Activated CD4-positive, alpha-beta T cell treated with anti-CD3 and anti-CD28 coated beads, Interleukin-2, amount 10 ng/mL, durations not matched to agents 7 days and 5 days (primary cell): ENCODE measurements around the gene TM2D1. TPM values are rescaled to one million over a fixed set of nuclear protein-coding genes. Genes with fewer than 3 reads are reported as not detected.

Experiments used
- CTCF ChIA-PET: fragments of 350-600 bp; sonication (Branson Sonifier 250); formaldehyde crosslinking; loops from one replicate; lab custom pipeline; 2021; ENCODE audit warnings: antibody characterized with exemption; lab: Charles Lee
- POLR2A ChIA-PET: fragments of 350-600 bp; sonication (Branson Sonifier 250); formaldehyde crosslinking; loops from one replicate; lab custom pipeline; 2021; ENCODE audit warnings: antibody characterized with exemption; lab: Charles Lee
- DNase-seq: peaks from one replicate; pipeline ENCODE4 v3.0.0-alpha.2; 2020
- H3K27ac Mint-ChIP-seq: one replicate; pipeline ENCODE4 v1.8.0; 2021; ENCODE audit warnings: mild to moderate bottlenecking, moderate library complexity, mixed read lengths
- H3K27me3 Mint-ChIP-seq: one replicate; pipeline ENCODE4 v1.8.0; 2021; ENCODE audit warnings: mixed read lengths
- H3K36me3 Mint-ChIP-seq: one replicate; pipeline ENCODE4 v1.8.0; 2021; ENCODE audit warnings: low read depth, mixed read lengths
- H3K4me1 Mint-ChIP-seq: one replicate; pipeline ENCODE4 v1.8.0; 2021; ENCODE audit warnings: mixed read lengths
- H3K4me3 Mint-ChIP-seq: one replicate; pipeline ENCODE4 v1.8.0; 2021; ENCODE audit warnings: mild to moderate bottlenecking, moderate library complexity, mixed read lengths
- H3K9me3 Mint-ChIP-seq: one replicate; pipeline ENCODE4 v1.8.0; 2021; ENCODE audit warnings: mixed read lengths
- total RNA-seq, 2 experiments: library from RNA; stranded (reverse); gene quantifications; one replicate each; pipeline ENCODE4 v1.2.3, GENCODE V29; 2021

Gene TM2D1
- total RNA-seq, 2 experiments from 2014 or later = 32.0 to 34.7 TPM

GRCh38 chr1:61655453-61655852 is 69.5 kb downstream of the TM2D1 start:
- no peak overlapping the region for H3K27ac Mint-ChIP-seq
- H3K27me3 Mint-ChIP-seq = no peaks in the 10 kb centered on the region
- ChIA-PET CTCF (no interaction called here), POLR2A (no interaction called here)
- DNase-seq = no peak
- H3K9me3 Mint-ChIP-seq = peaks cover 2% of the 10 kb centered on the region
- no peaks in the 10 kb centered on the region for H3K4me1 Mint-ChIP-seq
- H3K36me3 Mint-ChIP-seq = no peaks in the 10 kb centered on the region
- no peak overlapping the region for H3K4me3 Mint-ChIP-seq

GRCh38 chr1:61654067-61654466 is 70.9 kb downstream of the TM2D1 start:
- no peak for DNase-seq
- H3K27ac Mint-ChIP-seq = no peak overlapping the region
- H3K4me1 Mint-ChIP-seq = no peaks in the 10 kb centered on the region
- H3K36me3 Mint-ChIP-seq = no peaks in the 10 kb centered on the region
- no peak overlapping the region for H3K4me3 Mint-ChIP-seq
- CTCF ChIA-PET = no interaction called here
- POLR2A ChIA-PET = no interaction called here
- H3K27me3 Mint-ChIP-seq = no peaks in the 10 kb centered on the region
- peaks cover 2% of the 10 kb centered on the region for H3K9me3 Mint-ChIP-seq

- Mint-ChIP-seq H3K9me3 (no peaks in the 10 kb centered on the region), H3K4me1 (no peaks in the 10 kb centered on the region), H3K36me3 (no peaks in the 10 kb centered on the region), H3K27me3 (no peaks in the 10 kb centered on the region), H3K4me3 (no peak overlapping the region), H3K27ac (no peak overlapping the region)
- ChIA-PET CTCF (no interaction called here), POLR2A (no interaction called here)
- DNase-seq = no peak
These were observed 75.8 kb downstream of the TM2D1 start for GRCh38 chr1:61648983-61649742.

GRCh38 chr1:61647142-61647541 is 77.8 kb downstream of the TM2D1 start:
- Mint-ChIP-seq H3K4me1 (no peaks in the 10 kb centered on the region), H3K27ac (no peak overlapping the region), H3K4me3 (no peak overlapping the region), H3K9me3 (no peaks in the 10 kb centered on the region), H3K36me3 (no peaks in the 10 kb centered on the region), H3K27me3 (no peaks in the 10 kb centered on the region)
- ChIA-PET POLR2A (no interaction called here), CTCF (no interaction called here)
- DNase-seq = no peak

- no peaks in the 10 kb centered on the region for H3K36me3 Mint-ChIP-seq
These were observed 79.5 kb downstream of the TM2D1 start for GRCh38 chr1:61645476-61645875.

GRCh38 chr1:61644303-61644702 is 80.6 kb downstream of the TM2D1 start:
- H3K4me3 Mint-ChIP-seq = no peak overlapping the region
- CTCF ChIA-PET = interaction anchor here (0.7 to 1.3 kb wide), 3 partner anchors 11 to 215 kb away, joined by 3 to 4 read pairs (median 3); no protein-coding TSS in a partner anchor
- no peaks in the 10 kb centered on the region for H3K9me3 Mint-ChIP-seq
- no peak for DNase-seq
- H3K27me3 Mint-ChIP-seq = no peaks in the 10 kb centered on the region
- H3K27ac Mint-ChIP-seq = no peak overlapping the region
- POLR2A ChIA-PET = no interaction called here
- peaks cover 11% of the 10 kb centered on the region for H3K4me1 Mint-ChIP-seq
- H3K36me3 Mint-ChIP-seq = no peaks in the 10 kb centered on the region

More at GRCh38 chr1:61645476-61645875, 79.5 kb downstream of the TM2D1 start:
- DNase-seq = no peak
- peaks cover 11% of the 10 kb centered on the region for H3K4me1 Mint-ChIP-seq
- no peaks in the 10 kb centered on the region for H3K9me3 Mint-ChIP-seq
- no peaks in the 10 kb centered on the region for H3K27me3 Mint-ChIP-seq
- POLR2A ChIA-PET = no interaction called here
- CTCF ChIA-PET = interaction anchor here (0.6 to 1.3 kb wide), 3 partner anchors 22 to 206 kb away, joined by 3 to 4 read pairs (median 4); no protein-coding TSS in a partner anchor
- H3K27ac Mint-ChIP-seq = no peak overlapping the region
- no peak overlapping the region for H3K4me3 Mint-ChIP-seq

GRCh38 chr1:61642475-61643232 is 82.3 kb downstream of the TM2D1 start:
- POLR2A ChIA-PET = no interaction called here
- no peak overlapping the region for H3K4me3 Mint-ChIP-seq
- H3K36me3 Mint-ChIP-seq = no peaks in the 10 kb centered on the region
- H3K9me3 Mint-ChIP-seq = no peaks in the 10 kb centered on the region
- H3K27ac Mint-ChIP-seq = no peak overlapping the region
- H3K4me1 Mint-ChIP-seq = peaks cover 11% of the 10 kb centered on the region
- DNase-seq = no peak
- no peaks in the 10 kb centered on the region for H3K27me3 Mint-ChIP-seq
- CTCF ChIA-PET = interaction anchor here (0.6 kb wide), 1 partner anchor 179 kb away, joined by 3 read pairs; no protein-coding TSS in a partner anchor

GRCh38 chr1:61641578-61642336 is 83.2 kb downstream of the TM2D1 start:
- peak overlapping the region; percentile 15 for H3K4me3 Mint-ChIP-seq
- CTCF ChIA-PET = interaction anchor here (0.5 kb wide), 1 partner anchor 609 kb away, joined by 3 read pairs; no protein-coding TSS in a partner anchor
- peak; percentile 66 for DNase-seq
- no peak overlapping the region for H3K27ac Mint-ChIP-seq
- no peaks in the 10 kb centered on the region for H3K27me3 Mint-ChIP-seq
- no peaks in the 10 kb centered on the region for H3K9me3 Mint-ChIP-seq
- H3K4me1 Mint-ChIP-seq = peaks cover 11% of the 10 kb centered on the region
- POLR2A ChIA-PET = no interaction called here
- H3K36me3 Mint-ChIP-seq = no peaks in the 10 kb centered on the region

- Mint-ChIP-seq H3K4me3 (peak overlapping the region; percentile 15), H3K9me3 (no peaks in the 10 kb centered on the region), H3K27ac (no peak overlapping the region), H3K27me3 (peaks cover 2% of the 10 kb centered on the region), H3K36me3 (no peaks in the 10 kb centered on the region), H3K4me1 (peaks cover 11% of the 10 kb centered on the region)
- ChIA-PET CTCF (interaction anchor here (0.5 kb wide), 1 partner anchor 609 kb away, joined by 3 read pairs; no protein-coding TSS in a partner anchor), POLR2A (no interaction called here)
- no peak for DNase-seq
These were observed 84.1 kb downstream of the TM2D1 start for GRCh38 chr1:61640531-61641530.

- Mint-ChIP-seq H3K9me3 (no peaks in the 10 kb centered on the region), H3K36me3 (no peaks in the 10 kb centered on the region), H3K4me3 (no peak overlapping the region), H3K27ac (no peak overlapping the region), H3K27me3 (peaks cover 2% of the 10 kb centered on the region), H3K4me1 (peaks cover 11% of the 10 kb centered on the region)
- ChIA-PET CTCF (no interaction called here), POLR2A (no interaction called here)
- DNase-seq = no peak
These were observed 85.2 kb downstream of the TM2D1 start for GRCh38 chr1:61639608-61640336.

- DNase-seq = no peak
- Mint-ChIP-seq H3K9me3 (no peaks in the 10 kb centered on the region), H3K4me1 (peaks cover 11% of the 10 kb centered on the region), H3K27me3 (peaks cover 2% of the 10 kb centered on the region), H3K36me3 (no peaks in the 10 kb centered on the region), H3K4me3 (no peak overlapping the region), H3K27ac (no peak overlapping the region)
- ChIA-PET CTCF (no interaction called here), POLR2A (no interaction called here)
These were observed 85.9 kb downstream of the TM2D1 start for GRCh38 chr1:61638911-61639605.
